Measurements from ENCODE around the gene SIGLEC15. TPM values are rescaled to one million over a fixed set of nuclear protein-coding genes. Genes with fewer than 3 reads are reported as not detected.

Gene SIGLEC15
- total RNA-seq, 4 donors from 2014 or later, result not detected

DNA sequence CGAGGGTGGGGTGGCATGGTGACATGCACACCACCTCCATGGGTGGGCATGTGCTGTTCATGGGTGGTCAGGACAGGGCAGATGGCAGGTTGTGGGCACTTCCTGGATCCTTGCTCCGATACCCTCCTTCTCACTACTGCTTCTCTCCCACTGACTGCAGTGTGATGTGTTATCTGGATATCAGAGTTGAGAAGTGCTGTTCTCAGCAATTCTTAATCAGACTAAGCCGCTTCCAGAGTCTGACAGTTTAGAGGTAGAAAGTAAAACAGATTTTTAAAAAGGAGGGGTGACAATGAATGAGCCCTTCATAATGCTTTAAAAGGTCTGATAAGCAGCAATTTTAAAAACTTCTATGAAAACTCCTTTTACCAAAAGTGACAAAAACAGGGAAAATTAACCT, 33.9 kb downstream of the SIGLEC15 start:
- Histone ChIP-seq H3K4me1 (no peaks in the 10 kb centered on the region), H3K27ac (no peak overlapping the region), H3K27me3 (no peaks in the 10 kb centered on the region), H3K4me3 (no peak overlapping the region), H3K9me3 (no peaks in the 10 kb centered on the region), H3K36me3 (peaks cover 4 to 81% of the 10 kb centered on the region in 2 donors)
- TF ChIP-seq POLR2A (IDR thresholded peaks at IDR 0.05), result no peak
- no peak for DNase-seq
- ATAC-seq, result no peak
- in situ Hi-C loops (cut with MboI; ENCODE audit: low sequenced_read_pairs in 4 of 4), result no loop called here
- intact Hi-C loops (cut with DNase I; ENCODE audit: low total_unique reads), result no loop called here

DNA sequence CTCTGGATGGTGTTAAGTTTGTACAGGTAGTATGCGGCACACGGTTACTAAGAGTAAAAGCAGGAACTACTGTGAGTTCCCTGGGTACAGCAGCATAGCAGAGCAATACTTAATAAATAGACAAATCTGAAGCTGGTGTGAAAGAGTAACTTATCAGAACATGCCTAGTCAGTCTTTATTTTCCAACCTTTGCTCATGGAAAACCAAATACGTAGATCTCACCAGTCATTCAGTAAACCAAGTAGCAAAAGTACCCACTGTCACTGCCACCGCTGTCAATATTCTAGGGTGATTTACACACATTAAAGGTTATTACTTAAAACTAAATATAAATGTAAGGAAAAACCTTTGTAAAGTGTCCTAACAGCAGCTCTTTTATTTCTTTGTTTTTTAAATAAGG, 35.0 kb downstream of the SIGLEC15 start:
- H3K4me1 ChIP-seq, result no peaks in the 10 kb centered on the region
- ATAC-seq (no peak), DNase-seq (no peak)
- intact Hi-C loops (cut with DNase I; ENCODE audit: low total_unique reads) (no loop called here), in situ Hi-C loops (cut with MboI; ENCODE audit: low sequenced_read_pairs in 4 of 4) (no loop called here)
- no peaks in the 10 kb centered on the region for H3K27me3 ChIP-seq
- H3K4me3 ChIP-seq, result no peak overlapping the region
- H3K27ac ChIP-seq, result no peak overlapping the region
- TF ChIP-seq POLR2A (IDR thresholded peaks at IDR 0.05), result no peak
- TF ChIP-seq, protein P1, sequence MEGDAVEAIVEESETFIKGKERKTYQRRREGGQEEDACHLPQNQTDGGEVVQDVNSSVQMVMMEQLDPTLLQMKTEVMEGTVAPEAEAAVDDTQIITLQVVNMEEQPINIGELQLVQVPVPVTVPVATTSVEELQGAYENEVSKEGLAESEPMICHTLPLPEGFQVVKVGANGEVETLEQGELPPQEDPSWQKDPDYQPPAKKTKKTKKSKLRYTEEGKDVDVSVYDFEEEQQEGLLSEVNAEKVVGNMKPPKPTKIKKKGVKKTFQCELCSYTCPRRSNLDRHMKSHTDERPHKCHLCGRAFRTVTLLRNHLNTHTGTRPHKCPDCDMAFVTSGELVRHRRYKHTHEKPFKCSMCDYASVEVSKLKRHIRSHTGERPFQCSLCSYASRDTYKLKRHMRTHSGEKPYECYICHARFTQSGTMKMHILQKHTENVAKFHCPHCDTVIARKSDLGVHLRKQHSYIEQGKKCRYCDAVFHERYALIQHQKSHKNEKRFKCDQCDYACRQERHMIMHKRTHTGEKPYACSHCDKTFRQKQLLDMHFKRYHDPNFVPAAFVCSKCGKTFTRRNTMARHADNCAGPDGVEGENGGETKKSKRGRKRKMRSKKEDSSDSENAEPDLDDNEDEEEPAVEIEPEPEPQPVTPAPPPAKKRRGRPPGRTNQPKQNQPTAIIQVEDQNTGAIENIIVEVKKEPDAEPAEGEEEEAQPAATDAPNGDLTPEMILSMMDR (IDR thresholded peaks at IDR 0.05 in 4 of 5, conservative IDR thresholded peaks at IDR 0.05 in 1 of 5), result no peak
- peaks cover 3 to 81% of the 10 kb centered on the region in 2 donors for H3K36me3 ChIP-seq
- H3K9me3 ChIP-seq, result no peaks in the 10 kb centered on the region

DNA sequence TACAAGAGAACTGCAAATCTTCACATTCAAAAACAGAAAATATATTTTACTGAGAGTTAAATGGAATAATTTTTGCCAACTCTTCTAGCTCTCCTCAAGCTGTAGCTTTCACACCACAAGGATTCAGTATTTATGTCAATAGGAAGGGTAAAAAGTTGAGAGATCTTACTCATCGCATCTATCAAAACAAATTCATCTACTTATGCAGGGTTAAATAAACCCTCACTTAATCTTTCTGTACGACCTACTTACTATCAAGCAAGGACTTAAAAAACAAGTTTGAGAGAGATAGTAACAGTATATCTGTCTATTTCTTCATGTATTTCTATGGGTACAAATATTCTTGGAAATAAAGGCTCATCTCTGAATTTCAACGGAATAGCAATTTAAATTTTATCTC, 35.5 kb downstream of the SIGLEC15 start:
- H3K27me3 ChIP-seq, result no peaks in the 10 kb centered on the region
- no peaks in the 10 kb centered on the region for H3K9me3 ChIP-seq
- DNase-seq, result no peak
- no peak overlapping the region for H3K4me3 ChIP-seq
- intact Hi-C loops (cut with DNase I; ENCODE audit: low total_unique reads), result no loop called here
- H3K4me1 ChIP-seq, result no peaks in the 10 kb centered on the region
- no peak overlapping the region for H3K27ac ChIP-seq
- no peak for ATAC-seq
- TF ChIP-seq, protein P1 (IDR thresholded peaks at IDR 0.05 in 4 of 5, conservative IDR thresholded peaks at IDR 0.05 in 1 of 5), result no peak
- no peak for TF ChIP-seq POLR2A (IDR thresholded peaks at IDR 0.05)
- H3K36me3 ChIP-seq, result peaks cover 3 to 81% of the 10 kb centered on the region in 2 donors
- in situ Hi-C loops (cut with MboI; ENCODE audit: low sequenced_read_pairs in 4 of 4), result no loop called here

DNA sequence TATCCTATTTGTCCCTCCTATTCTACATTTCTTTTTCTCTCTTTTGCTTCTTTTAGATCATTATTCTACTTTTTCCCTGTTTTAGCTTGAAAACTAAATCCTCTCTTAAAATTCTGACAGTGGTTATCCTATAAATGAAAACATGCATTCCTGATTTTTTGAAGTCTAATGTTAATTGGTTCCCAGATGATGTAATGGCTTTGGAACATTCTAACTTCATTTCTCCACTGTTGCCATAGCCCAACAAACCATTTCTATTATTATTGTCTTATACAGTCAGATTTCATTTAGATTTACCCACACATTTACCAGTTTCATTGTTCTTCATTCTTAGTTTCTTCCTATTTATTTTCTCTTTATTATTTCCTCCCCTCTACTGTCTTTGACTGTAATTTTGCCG, 36.5 kb downstream of the SIGLEC15 start:
- in situ Hi-C loops (cut with MboI; ENCODE audit: low sequenced_read_pairs in 4 of 4) (no loop called here), intact Hi-C loops (cut with DNase I; ENCODE audit: low total_unique reads) (no loop called here)
- Histone ChIP-seq H3K9me3 (no peaks in the 10 kb centered on the region), H3K36me3 (peaks cover 3 to 89% of the 10 kb centered on the region in 2 donors), H3K4me3 (no peak overlapping the region), H3K27ac (no peak overlapping the region), H3K4me1 (peaks cover 0 to 3% of the 10 kb centered on the region in 2 donors), H3K27me3 (no peaks in the 10 kb centered on the region)
- DNase-seq, result no peak
- no peak for TF ChIP-seq POLR2A (IDR thresholded peaks at IDR 0.05)
- TF ChIP-seq, protein P1 (IDR thresholded peaks at IDR 0.05 in 4 of 5, conservative IDR thresholded peaks at IDR 0.05 in 1 of 5), result no peak
- no peak for ATAC-seq

DNA sequence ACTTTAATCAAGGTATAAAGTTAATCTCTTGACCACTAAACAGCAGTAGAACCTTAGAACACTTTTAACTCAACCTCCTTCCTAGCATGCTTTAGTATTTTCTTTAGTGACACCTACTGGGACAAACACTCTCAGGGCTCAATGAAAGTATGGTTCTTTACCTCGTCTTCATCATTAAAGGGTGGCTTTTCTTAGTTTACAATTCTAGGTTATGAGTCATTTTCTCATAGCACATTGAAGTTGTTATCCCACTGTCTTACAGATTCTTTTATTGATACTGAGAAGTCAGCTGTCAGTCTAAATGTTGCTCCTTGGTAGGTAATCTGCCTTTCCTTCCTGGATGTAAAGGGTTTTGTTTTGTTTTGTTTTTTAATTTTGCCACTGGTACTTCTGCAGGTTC, 38.0 kb downstream of the SIGLEC15 start:
- H3K27ac ChIP-seq, result no peak overlapping the region
- ATAC-seq (no peak), DNase-seq (no peak)
- H3K9me3 ChIP-seq, result no peaks in the 10 kb centered on the region
- peaks cover 0 to 3% of the 10 kb centered on the region in 2 donors for H3K4me1 ChIP-seq
- TF ChIP-seq, protein P1 (IDR thresholded peaks at IDR 0.05 in 4 of 5, conservative IDR thresholded peaks at IDR 0.05 in 1 of 5), result no peak
- TF ChIP-seq POLR2A (IDR thresholded peaks at IDR 0.05), result no peak
- no peaks in the 10 kb centered on the region for H3K27me3 ChIP-seq
- in situ Hi-C loops (cut with MboI; ENCODE audit: low sequenced_read_pairs in 4 of 4) (no loop called here), intact Hi-C loops (cut with DNase I; ENCODE audit: low total_unique reads) (no loop called here)
- H3K4me3 ChIP-seq, result no peak overlapping the region
- H3K36me3 ChIP-seq, result peaks cover 3 to 92% of the 10 kb centered on the region in 2 donors
